ENCODE measurements around the gene ZNF638. TPM values are rescaled to one million over a fixed set of nuclear protein-coding genes. Genes with fewer than 3 reads are reported as not detected.

Gene ZNF638
- total RNA-seq, 1 experiment from 2014 or later: 108 TPM

- Histone ChIP-seq H3K4me1 (ENCODE audit: control insufficient read depth in 1 of 2, insufficient read depth in 2 of 2, low read length in 2 of 2) (no peaks in the 10 kb centered on the region), H3K4me2 (ENCODE audit: low read length) (no peak overlapping the region), H3K36me3 (ENCODE audit: control insufficient read depth in 1 of 2, insufficient read depth in 2 of 2, low read length in 2 of 2) (peaks cover 36 to 72% of the 10 kb centered on the region in 2 experiments), H3K4me3 (replicated peaks in 1 of 2; ENCODE audit: low read depth in 1 of 2, low read length in 2 of 2) (no peak overlapping the region), H3K9me2 (ENCODE audit: insufficient read depth) (no peaks in the 10 kb centered on the region), H3K9me3 (ENCODE audit: control insufficient read depth in 1 of 2, insufficient read depth in 1 of 2, low read depth in 1 of 2, low read length in 2 of 2) (no peaks in the 10 kb centered on the region), H2AFZ (ENCODE audit: low read depth, low read length, poor library complexity, severe bottlenecking) (no peak overlapping the region), H3K27ac (ENCODE audit: low read depth, low read length) (no peak overlapping the region), H3K79me2 (ENCODE audit: insufficient read depth, low read length) (peaks cover 84% of the 10 kb centered on the region), H4K20me1 (ENCODE audit: insufficient read depth) (peaks cover 27% of the 10 kb centered on the region), H3K9ac (ENCODE audit: low read length) (no peak overlapping the region), H3K27me3 (ENCODE audit: insufficient read depth, low read length) (no peaks in the 10 kb centered on the region)
- no peak for ATAC-seq
- no TSS peak for BruUV-seq (replicated peaks)
- TF ChIP-seq EZH2 (IDR thresholded peaks at IDR 0.05) (no peak), MAX (IDR thresholded peaks at IDR 0.05) (no peak), SRF (IDR thresholded peaks at IDR 0.05; ENCODE audit: low read depth) (no peak), FOSL1 (IDR thresholded peaks at IDR 0.05; ENCODE audit: low read depth) (no peak), JUND (IDR thresholded peaks at IDR 0.05) (no peak)
- CTCF ChIA-PET: interaction anchor here (1.1 kb wide), 1 partner anchor 30 kb away, joined by 3 read pairs; the partner anchor contains the start of gene ZNF638
- RAD21 ChIA-PET (ENCODE audit: low non-redundant PET in 1 of 2, low total read pairs in 2 of 2, uncharacterized antibody in 2 of 2, unreplicated experiment in 2 of 2): no interaction called here
- DNase-seq (ENCODE audit: low read depth, low spot score): no peak
- POLR2A ChIA-PET: no interaction called here
- intact Hi-C loops (cut with micrococcal nuclease): no loop called here
These were observed 30.0 kb downstream of the ZNF638 start for GRCh38 chr2:71361631-71362030.

- intact Hi-C loops (cut with micrococcal nuclease): no loop called here
- H3K36me3 ChIP-seq (ENCODE audit: control insufficient read depth in 1 of 2, insufficient read depth in 2 of 2, low read length in 2 of 2): peaks cover 27 to 70% of the 10 kb centered on the region in 2 experiments
- no peak overlapping the region for H3K4me2 ChIP-seq (ENCODE audit: low read length)
- no peaks in the 10 kb centered on the region for H3K9me3 ChIP-seq (ENCODE audit: control insufficient read depth in 1 of 2, insufficient read depth in 1 of 2, low read depth in 1 of 2, low read length in 2 of 2)
- peaks cover 24% of the 10 kb centered on the region for H4K20me1 ChIP-seq (ENCODE audit: insufficient read depth)
- no peaks in the 10 kb centered on the region for H3K9me2 ChIP-seq (ENCODE audit: insufficient read depth)
- no peaks in the 10 kb centered on the region for H3K27me3 ChIP-seq (ENCODE audit: insufficient read depth, low read length)
- peaks cover 76% of the 10 kb centered on the region for H3K79me2 ChIP-seq (ENCODE audit: insufficient read depth, low read length)
- ChIA-PET CTCF (no interaction called here), RAD21 (ENCODE audit: low non-redundant PET in 1 of 2, low total read pairs in 2 of 2, uncharacterized antibody in 2 of 2, unreplicated experiment in 2 of 2) (no interaction called here), POLR2A (no interaction called here)
- no peak for DNase-seq (ENCODE audit: low read depth, low spot score)
- no peak overlapping the region for H3K4me3 ChIP-seq (replicated peaks in 1 of 2; ENCODE audit: low read depth in 1 of 2, low read length in 2 of 2)
- BruUV-seq (replicated peaks): no TSS peak
- no peaks in the 10 kb centered on the region for H3K4me1 ChIP-seq (ENCODE audit: control insufficient read depth in 1 of 2, insufficient read depth in 2 of 2, low read length in 2 of 2)
- H3K27ac ChIP-seq (ENCODE audit: low read depth, low read length): no peak overlapping the region
- no peak overlapping the region for H3K9ac ChIP-seq (ENCODE audit: low read length)
- ATAC-seq: no peak
- H2AFZ ChIP-seq (ENCODE audit: low read depth, low read length, poor library complexity, severe bottlenecking): no peak overlapping the region
- TF ChIP-seq REST (IDR thresholded peaks at IDR 0.05; ENCODE audit: low read depth) (no peak), CBX3 (IDR thresholded peaks at IDR 0.05; ENCODE audit: low read depth) (no peak), SRF (IDR thresholded peaks at IDR 0.05; ENCODE audit: low read depth) (no peak), TCF7L2 (IDR thresholded peaks at IDR 0.05; ENCODE audit: borderline replicate concordance, extremely low read depth, insufficient read depth, insufficient read length) (no peak), POLR2A (IDR thresholded peaks at IDR 0.05; ENCODE audit: borderline replicate concordance, extremely low read depth, insufficient read depth, insufficient read length) (no peak), ZFX (IDR thresholded peaks at IDR 0.05) (no peak), RAD21 (IDR thresholded peaks at IDR 0.05; ENCODE audit: low read depth) (no peak), SIN3A (IDR thresholded peaks at IDR 0.05; ENCODE audit: low read depth) (no peak), YY1 (IDR thresholded peaks at IDR 0.05; ENCODE audit: extremely low read depth, insufficient replicate concordance, low read depth, low read length) (no peak), CTCF (IDR thresholded peaks at IDR 0.05 in 2 of 3, conservative IDR thresholded peaks at IDR 0.05 in 1 of 3; ENCODE audit: borderline replicate concordance in 1 of 3, insufficient read depth in 1 of 3, low read depth in 2 of 3, low read length in 2 of 3) (no peak), EZH2phosphoT487 (IDR thresholded peaks at IDR 0.05; ENCODE audit: borderline replicate concordance) (no peak), FOSL1 (IDR thresholded peaks at IDR 0.05; ENCODE audit: low read depth) (no peak), POLR2AphosphoS5 (IDR thresholded peaks at IDR 0.05; ENCODE audit: low read depth, low read length) (no peak), ELF1 (IDR thresholded peaks at IDR 0.05; ENCODE audit: borderline replicate concordance, low read depth) (no peak), SP1 (IDR thresholded peaks at IDR 0.05; ENCODE audit: low read depth) (no peak)
These were observed 30.9 kb downstream of the ZNF638 start for GRCh38 chr2:71362447-71362846.
